H9 (cell line): ENCODE measurements around the gene FAF1. TPM values are rescaled to one million over a fixed set of nuclear protein-coding genes. Genes with fewer than 3 reads are reported as not detected.

Source experiments
- DNase-seq: peaks from one replicate; pipeline ENCODE4 v3.0.0-alpha.2; 2017
- H2AFZ ChIP-seq: one replicate; pipeline ENCODE4 v1.6.1; 2013; ENCODE audit warnings: mild to moderate bottlenecking, low read length, control low read depth, moderate library complexity
- H2AK5ac ChIP-seq: 2 replicates; pipeline ENCODE4 v1.6.1; 2013; ENCODE audit warnings: low read length, control low read depth, mixed read lengths; ENCODE audit not compliant: insufficient read length
- H2BK120ac ChIP-seq: one replicate; pipeline ENCODE4 v1.6.1; 2013; ENCODE audit warnings: low read depth, mild to moderate bottlenecking, low read length, control low read depth, inconsistent platforms; ENCODE audit not compliant: poor library complexity, severe bottlenecking
- H2BK12ac ChIP-seq: 2 replicates; pipeline ENCODE4 v1.6.1; 2013; ENCODE audit warnings: low read length, control low read depth, mixed read lengths, low read depth; ENCODE audit not compliant: insufficient read length
- H2BK15ac ChIP-seq: 2 replicates; pipeline ENCODE4 v1.6.1; 2013; ENCODE audit warnings: low read depth, low read length, control low read depth
- H2BK20ac ChIP-seq: one replicate; pipeline ENCODE4 v1.6.1; 2013; ENCODE audit warnings: low read depth, mild to moderate bottlenecking, low read length, control low read depth, inconsistent platforms; ENCODE audit not compliant: poor library complexity, severe bottlenecking
- H2BK5ac ChIP-seq: 2 replicates; pipeline ENCODE4 v1.6.1; 2013; ENCODE audit warnings: low read length, control low read depth, mixed read lengths; ENCODE audit not compliant: insufficient read length
- H3K14ac ChIP-seq: 2 replicates; pipeline ENCODE4 v1.6.1; 2013; ENCODE audit warnings: low read length, control low read depth; ENCODE audit not compliant: insufficient read depth
- H3K18ac ChIP-seq: 2 replicates; pipeline ENCODE4 v1.6.1; 2013; ENCODE audit warnings: low read depth, mild to moderate bottlenecking, mixed read lengths, low read length, control low read depth; ENCODE audit not compliant: insufficient read length
- H3K23ac ChIP-seq: 2 replicates; pipeline ENCODE4 v1.6.1; 2013; ENCODE audit warnings: low read length, control low read depth, mixed read lengths, low read depth; ENCODE audit not compliant: insufficient read length
- H3K23me2 ChIP-seq: 2 replicates; pipeline ENCODE4 v1.6.1; 2013; ENCODE audit warnings: low read depth, mild to moderate bottlenecking, mixed read lengths, low read length, control low read depth; ENCODE audit not compliant: insufficient read length, poor library complexity, severe bottlenecking
- H3K27ac ChIP-seq: 2 replicates; pipeline ENCODE4 v1.5.1; 2013; ENCODE audit warnings: low read length, control low read depth, mixed read lengths, low read depth; ENCODE audit not compliant: insufficient read length
- H3K27me3 ChIP-seq: 2 replicates; pipeline ENCODE4 v1.6.1; 2013; ENCODE audit warnings: low read length, control low read depth, inconsistent platforms; ENCODE audit not compliant: insufficient read depth
- H3K4ac ChIP-seq: 2 replicates; pipeline ENCODE4 v1.6.1; 2013; ENCODE audit warnings: low read depth, mild to moderate bottlenecking, control low read depth, inconsistent platforms, low read length, moderate library complexity
- H3K4me1 ChIP-seq: 2 replicates; pipeline ENCODE4 v1.6.1; 2013; ENCODE audit warnings: low read length, control low read depth, inconsistent platforms; ENCODE audit not compliant: insufficient read depth
- H3K4me2 ChIP-seq: 2 replicates; pipeline ENCODE4 v1.6.1; 2013; ENCODE audit warnings: low read length, control low read depth, mixed read lengths; ENCODE audit not compliant: insufficient read length, insufficient read depth
- H3K56ac ChIP-seq: 2 replicates; pipeline ENCODE4 v1.6.1; 2013; ENCODE audit warnings: low read depth, mild to moderate bottlenecking, mixed read lengths, low read length, control low read depth; ENCODE audit not compliant: insufficient read length
- H3K79me1 ChIP-seq: 2 replicates; pipeline ENCODE4 v1.6.1; 2013; ENCODE audit warnings: low read depth, mild to moderate bottlenecking, moderate library complexity, low read length, control low read depth, inconsistent platforms; ENCODE audit not compliant: insufficient read depth, poor library complexity, severe bottlenecking
- H3K79me2 ChIP-seq: 2 replicates; pipeline ENCODE4 v1.6.1; 2013; ENCODE audit warnings: low read length, control low read depth, inconsistent platforms; ENCODE audit not compliant: insufficient read depth
- H3K9ac ChIP-seq: 2 replicates; pipeline ENCODE4 v1.6.1; 2013; ENCODE audit warnings: low read length, control low read depth, mixed read lengths; ENCODE audit not compliant: insufficient read length; ENCODE audit errors: extremely low read depth
- H3K9me3 ChIP-seq: one replicate; pipeline ENCODE4 v1.6.1; 2013; ENCODE audit warnings: low read depth, low read length, inconsistent platforms; ENCODE audit not compliant: control insufficient read depth
- H3T11ph ChIP-seq: one replicate; pipeline ENCODE4 v1.6.1; 2013; ENCODE audit warnings: mild to moderate bottlenecking, low read length, control low read depth, inconsistent platforms
- H4K20me1 ChIP-seq: one replicate; pipeline ENCODE4 v1.6.1; 2013; ENCODE audit not compliant: control insufficient read depth, insufficient read length, insufficient read depth
- H4K5ac ChIP-seq: 2 replicates; pipeline ENCODE4 v1.6.1; 2013; ENCODE audit warnings: low read depth, mild to moderate bottlenecking, mixed read lengths, low read length, control low read depth; ENCODE audit not compliant: insufficient read length
- H4K8ac ChIP-seq: replicated peaks from 2 replicates; pipeline ENCODE4 v1.6.1; 2013; ENCODE audit warnings: low read length, control low read depth, mixed read lengths, low read depth; ENCODE audit not compliant: insufficient read length
- H4K91ac ChIP-seq: 2 replicates; pipeline ENCODE4 v1.6.1; 2013; ENCODE audit warnings: low read depth, mild to moderate bottlenecking, moderate library complexity, mixed read lengths, low read length, control low read depth; ENCODE audit not compliant: insufficient read length
- H3K27ac Mint-ChIP-seq, 3 experiments: 2 replicates in 2 of 3; 3 replicates in 1 of 3; pipeline ENCODE4 v1.8.0; 2020 to 2021; ENCODE audit warnings: mixed read lengths in 3 of 3, mild to moderate bottlenecking in 1 of 3, moderate library complexity in 1 of 3
- H3K27me3 Mint-ChIP-seq: 2 replicates; pipeline ENCODE4 v1.8.0; 2021; ENCODE audit warnings: low read depth, mild to moderate bottlenecking, moderate library complexity, mixed read lengths
- H3K36me3 Mint-ChIP-seq, 3 experiments: 2 replicates in 2 of 3; 3 replicates in 1 of 3; pipeline ENCODE4 v1.8.0; 2020 to 2021; ENCODE audit warnings: low read depth in 3 of 3, mixed read lengths in 3 of 3; ENCODE audit not compliant: insufficient read depth in 1 of 3
- H3K4me1 Mint-ChIP-seq, 2 experiments: 2 replicates each; pipeline ENCODE4 v1.8.0; 2020; ENCODE audit warnings: mixed read lengths in 2 of 2
- H3K4me3 Mint-ChIP-seq, 2 experiments: 2 replicates in 1 of 2; 3 replicates in 1 of 2; pipeline ENCODE4 v1.8.0; 2020 to 2021; ENCODE audit warnings: mild to moderate bottlenecking in 2 of 2, mixed read lengths in 2 of 2, moderate library complexity in 1 of 2
- H3K9me3 Mint-ChIP-seq, 2 experiments: 2 replicates in 1 of 2; 3 replicates in 1 of 2; pipeline ENCODE4 v1.8.0; 2020; ENCODE audit warnings: mild to moderate bottlenecking in 2 of 2, mixed read lengths in 2 of 2, moderate library complexity in 1 of 2
- CTCF ChIP-seq: fragments of 200-600 bp; sonication (generic); conservative IDR thresholded peaks from 3 replicates; pipeline ENCODE4 v1.8.0; 2021; ENCODE audit warnings: antibody characterized with exemption, mild to moderate bottlenecking
- WGBS: extraction: QIAGEN DNeasy Blood & Tissue Kit; methylation state at CpG from one replicate; pipeline ENCODE4 v1.1.7; 2013; ENCODE audit warnings: missing lambda C conversion rate, low lambda C conversion rate, mixed read lengths; ENCODE audit not compliant: insufficient read length; ENCODE audit errors: extremely low coverage; 5-methylcytosine and 5-hydroxymethylcytosine counted together
- total RNA-seq: library from RNA; stranded (reverse); gene quantifications from 2 replicates; pipeline ENCODE4 v1.2.1, GENCODE V29; 2021

The FAF1 gene
- total RNA-seq, 1 experiment from 2014 or later, result 60.8 TPM

GRCh38 chr1:50982611-50983010 is 22.5 kb upstream of the FAF1 start:
- Histone ChIP-seq H2BK120ac (no peak overlapping the region), H2AK5ac (no peak overlapping the region), H2AFZ (no peak overlapping the region), H4K8ac (no peak overlapping the region), H4K91ac (no peak overlapping the region), H3K9me3 (no peaks in the 10 kb centered on the region), H3T11ph (no peak overlapping the region), H3K14ac (no peak overlapping the region), H2BK12ac (no peak overlapping the region), H3K56ac (no peak overlapping the region), H3K4me1 (no peaks in the 10 kb centered on the region), H2BK20ac (no peak overlapping the region), H3K27ac (no peak overlapping the region), H3K4me2 (no peak overlapping the region), H3K23me2 (peaks cover 5% of the 10 kb centered on the region), H2BK15ac (no peak overlapping the region), H3K27me3 (peaks cover 11% of the 10 kb centered on the region; the same call in 1 of the 2 replicates), H3K9ac (no peak overlapping the region), H2BK5ac (no peak overlapping the region), H3K79me2 (no peaks in the 10 kb centered on the region), H3K79me1 (no peaks in the 10 kb centered on the region), H4K20me1 (no peaks in the 10 kb centered on the region), H4K5ac (no peak overlapping the region), H3K18ac (no peak overlapping the region), H3K23ac (no peak overlapping the region), H3K4ac (no peak overlapping the region)
- H3K9me3 Mint-ChIP-seq, result no peaks in the 10 kb centered on the region; a peak in 1 of 5 replicates
- TF ChIP-seq CTCF, result no peak
- WGBS, result no CpG with 5 or more reads among the region's 3 CpGs
- no peaks in the 10 kb centered on the region; a peak in 1 of 7 replicates for H3K36me3 Mint-ChIP-seq
- DNase-seq, result no peak
- no peak overlapping the region for H3K4me3 Mint-ChIP-seq
- H3K27ac Mint-ChIP-seq, result no peak overlapping the region
- peaks cover 86% of the 10 kb centered on the region for H3K27me3 Mint-ChIP-seq
- H3K4me1 Mint-ChIP-seq, result peaks cover 10% of the 10 kb centered on the region in 2 experiments
